HG02623 (cell line): Measurements from ENCODE around the gene RNF19B.
"Not testable (repeated sequence)": the region's sequence is repeated elsewhere in the genome, so short reads cannot be mapped to it uniquely, and the experiment has no call there.

Source experiments
- ATAC-seq: cut with Tn5 transposase; IDR thresholded peaks from one replicate; pipeline ENCODE4 v1.9.1; 2021; ENCODE audit warnings: moderate library complexity; ENCODE audit not compliant: unreplicated experiment

RNF19B gene

GRCh38 chr1:32937061-32937460 is 27.5 kb downstream of the RNF19B start:
- ATAC-seq = no peak

GRCh38 chr1:32934535-32934934 is 30.1 kb downstream of the RNF19B start:
- ATAC-seq = no peak

GRCh38 chr1:32933742-32934322 is 30.8 kb downstream of the RNF19B start:
- ATAC-seq = no peak

GRCh38 chr1:32931760-32932159 is 32.8 kb downstream of the RNF19B start:
- ATAC-seq = no peak

GRCh38 chr1:32929366-32929765 is 35.2 kb downstream of the RNF19B start:
- no peak for ATAC-seq

- no peak for ATAC-seq
Observed at GRCh38 chr1:32928715-32929114, 35.9 kb downstream of the RNF19B start.

GRCh38 chr1:32928285-32928684 is 36.3 kb downstream of the RNF19B start:
- ATAC-seq = no peak

GRCh38 chr1:32927441-32927840 is 37.2 kb downstream of the RNF19B start:
- no peak for ATAC-seq

- no peak for ATAC-seq
Observed at GRCh38 chr1:32926562-32926961, 38.0 kb downstream of the RNF19B start.

GRCh38 chr1:32925403-32926162 is 39.0 kb downstream of the RNF19B start:
- no peak for ATAC-seq

GRCh38 chr1:32924881-32925344 is 39.7 kb downstream of the RNF19B start:
- ATAC-seq = no peak

GRCh38 chr1:32920833-32921232 is 43.8 kb downstream of the RNF19B start:
- ATAC-seq = no peak

- ATAC-seq = no peak
Observed at GRCh38 chr1:32919811-32920733, 44.5 kb downstream of the RNF19B start.

- ATAC-seq = no peak
Observed at GRCh38 chr1:32918179-32918578, 46.4 kb downstream of the RNF19B start.

- ATAC-seq = no peak
Observed at GRCh38 chr1:32917521-32917920, 47.1 kb downstream of the RNF19B start.

GRCh38 chr1:32915766-32916706 is 48.6 kb downstream of the RNF19B start:
- ATAC-seq = no peak

- no peak for ATAC-seq
Observed at GRCh38 chr1:32910319-32910718, 54.3 kb downstream of the RNF19B start.

- no peak for ATAC-seq
Observed at GRCh38 chr1:32907435-32907834, 57.2 kb downstream of the RNF19B start.

GRCh38 chr1:32906654-32907053 is 58.0 kb downstream of the RNF19B start:
- no peak for ATAC-seq

GRCh38 chr1:32905588-32905987 is 59.0 kb downstream of the RNF19B start:
- ATAC-seq = not testable (repeated sequence)
